ENCODE measurements around the gene LIN52. TPM values are rescaled to one million over a fixed set of nuclear protein-coding genes. Genes with fewer than 3 reads are reported as not detected.

Gene LIN52
- polyA plus RNA-seq (2013, experiment 1 of 2; ENCODE audit: insufficient read length) = 6.1 TPM
- polyA plus RNA-seq (2013, experiment 2 of 2; ENCODE audit: insufficient read length) = 6.0 TPM

GRCh38 chr14:74084277-74085046 lies at the start of gene LIN52, which contains the start of gene ALDH6A1:
TSS of gene LIN52 (plus strand) at chr14:74084956. CDS start at chr14:74084975, 19 bp downstream.
TSS of gene ALDH6A1 (minus strand) at chr14:74084453. CDS start at chr14:74084394, 59 bp downstream.
- peak; percentile 100 for DNase-seq

- DNase-seq = peak; percentile 23
These were observed 49.2 kb upstream of the LIN52 start for GRCh38 chr14:74035556-74035955.

- DNase-seq = peak; percentile 57
These were observed 46.5 kb upstream of the LIN52 start for GRCh38 chr14:74038020-74038859.

GRCh38 chr14:74042296-74042695 lies 42.5 kb upstream of the LIN52 start:
- DNase-seq = no peak

- DNase-seq = no peak
These were observed 39.2 kb upstream of the LIN52 start for GRCh38 chr14:74045522-74045921.

- peak; percentile 12 for DNase-seq
These were observed 36.5 kb upstream of the LIN52 start for GRCh38 chr14:74048281-74048680.

- DNase-seq = no peak
These were observed 34.8 kb upstream of the LIN52 start for GRCh38 chr14:74049876-74050495.

GRCh38 chr14:74062809-74063150 lies 22.0 kb upstream of the LIN52 start:
- no peak for DNase-seq

- DNase-seq = no peak
These were observed 20.3 kb upstream of the LIN52 start for GRCh38 chr14:74064426-74064825.

- no peak for DNase-seq
These were observed 19.9 kb upstream of the LIN52 start for GRCh38 chr14:74064883-74065282.

- peak; percentile 4 for DNase-seq
These were observed 18.8 kb upstream of the LIN52 start for GRCh38 chr14:74065746-74066575.

- DNase-seq = no peak
These were observed 7.4 kb upstream of the LIN52 start for GRCh38 chr14:74077401-74077800.

- no peak for DNase-seq
These were observed 3.8 kb upstream of the LIN52 start for GRCh38 chr14:74080820-74081460.

- no peak for DNase-seq
These were observed 3.3 kb upstream of the LIN52 start for GRCh38 chr14:74081491-74081890.

- DNase-seq = no peak
These were observed 1.6 kb upstream of the LIN52 start for GRCh38 chr14:74083161-74083560.

- no peak for DNase-seq
These were observed 926 bp upstream of the LIN52 start for GRCh38 chr14:74083784-74084276.

GRCh38 chr14:74085047-74085637 lies 386 bp downstream of the LIN52 start:
- peak; percentile 44 for DNase-seq

- no peak for DNase-seq
These were observed 1.1 kb downstream of the LIN52 start for GRCh38 chr14:74085828-74086227.

- no peak for DNase-seq
These were observed 4.7 kb downstream of the LIN52 start for GRCh38 chr14:74089251-74090020.

- no peak for DNase-seq
These were observed 20.6 kb downstream of the LIN52 start for GRCh38 chr14:74105381-74105780.

Data from fibroblast of skin of back (primary cell).